H9 (cell line): Measurements from ENCODE around the gene PTGDR2. TPM values are rescaled to one million over a fixed set of nuclear protein-coding genes. Genes with fewer than 3 reads are reported as not detected.

Experiments
- DNase-seq: peaks from one replicate; pipeline ENCODE4 v3.0.0-alpha.2; 2017
- H2AFZ ChIP-seq: one replicate; pipeline ENCODE4 v1.6.1; 2013; ENCODE audit warnings: mild to moderate bottlenecking, low read length, control low read depth, moderate library complexity
- H2AK5ac ChIP-seq: 2 replicates; pipeline ENCODE4 v1.6.1; 2013; ENCODE audit warnings: low read length, control low read depth, mixed read lengths; ENCODE audit not compliant: insufficient read length
- H2BK120ac ChIP-seq: one replicate; pipeline ENCODE4 v1.6.1; 2013; ENCODE audit warnings: low read depth, mild to moderate bottlenecking, low read length, control low read depth, inconsistent platforms; ENCODE audit not compliant: poor library complexity, severe bottlenecking
- H2BK12ac ChIP-seq: 2 replicates; pipeline ENCODE4 v1.6.1; 2013; ENCODE audit warnings: low read length, control low read depth, mixed read lengths, low read depth; ENCODE audit not compliant: insufficient read length
- H2BK15ac ChIP-seq: 2 replicates; pipeline ENCODE4 v1.6.1; 2013; ENCODE audit warnings: low read depth, low read length, control low read depth
- H2BK20ac ChIP-seq: one replicate; pipeline ENCODE4 v1.6.1; 2013; ENCODE audit warnings: low read depth, mild to moderate bottlenecking, low read length, control low read depth, inconsistent platforms; ENCODE audit not compliant: poor library complexity, severe bottlenecking
- H2BK5ac ChIP-seq: 2 replicates; pipeline ENCODE4 v1.6.1; 2013; ENCODE audit warnings: low read length, control low read depth, mixed read lengths; ENCODE audit not compliant: insufficient read length
- H3K14ac ChIP-seq: 2 replicates; pipeline ENCODE4 v1.6.1; 2013; ENCODE audit warnings: low read length, control low read depth; ENCODE audit not compliant: insufficient read depth
- H3K18ac ChIP-seq: 2 replicates; pipeline ENCODE4 v1.6.1; 2013; ENCODE audit warnings: low read depth, mild to moderate bottlenecking, mixed read lengths, low read length, control low read depth; ENCODE audit not compliant: insufficient read length
- H3K23ac ChIP-seq: 2 replicates; pipeline ENCODE4 v1.6.1; 2013; ENCODE audit warnings: low read length, control low read depth, mixed read lengths, low read depth; ENCODE audit not compliant: insufficient read length
- H3K23me2 ChIP-seq: 2 replicates; pipeline ENCODE4 v1.6.1; 2013; ENCODE audit warnings: low read depth, mild to moderate bottlenecking, mixed read lengths, low read length, control low read depth; ENCODE audit not compliant: insufficient read length, poor library complexity, severe bottlenecking
- H3K27ac ChIP-seq: 2 replicates; pipeline ENCODE4 v1.5.1; 2013; ENCODE audit warnings: low read length, control low read depth, mixed read lengths, low read depth; ENCODE audit not compliant: insufficient read length
- H3K27me3 ChIP-seq: 2 replicates; pipeline ENCODE4 v1.6.1; 2013; ENCODE audit warnings: low read length, control low read depth, inconsistent platforms; ENCODE audit not compliant: insufficient read depth
- H3K4ac ChIP-seq: 2 replicates; pipeline ENCODE4 v1.6.1; 2013; ENCODE audit warnings: low read depth, mild to moderate bottlenecking, control low read depth, inconsistent platforms, low read length, moderate library complexity
- H3K4me1 ChIP-seq: 2 replicates; pipeline ENCODE4 v1.6.1; 2013; ENCODE audit warnings: low read length, control low read depth, inconsistent platforms; ENCODE audit not compliant: insufficient read depth
- H3K4me2 ChIP-seq: 2 replicates; pipeline ENCODE4 v1.6.1; 2013; ENCODE audit warnings: low read length, control low read depth, mixed read lengths; ENCODE audit not compliant: insufficient read length, insufficient read depth
- H3K56ac ChIP-seq: 2 replicates; pipeline ENCODE4 v1.6.1; 2013; ENCODE audit warnings: low read depth, mild to moderate bottlenecking, mixed read lengths, low read length, control low read depth; ENCODE audit not compliant: insufficient read length
- H3K79me1 ChIP-seq: 2 replicates; pipeline ENCODE4 v1.6.1; 2013; ENCODE audit warnings: low read depth, mild to moderate bottlenecking, moderate library complexity, low read length, control low read depth, inconsistent platforms; ENCODE audit not compliant: insufficient read depth, poor library complexity, severe bottlenecking
- H3K79me2 ChIP-seq: 2 replicates; pipeline ENCODE4 v1.6.1; 2013; ENCODE audit warnings: low read length, control low read depth, inconsistent platforms; ENCODE audit not compliant: insufficient read depth
- H3K9ac ChIP-seq: 2 replicates; pipeline ENCODE4 v1.6.1; 2013; ENCODE audit warnings: low read length, control low read depth, mixed read lengths; ENCODE audit not compliant: insufficient read length; ENCODE audit errors: extremely low read depth
- H3K9me3 ChIP-seq: one replicate; pipeline ENCODE4 v1.6.1; 2013; ENCODE audit warnings: low read depth, low read length, inconsistent platforms; ENCODE audit not compliant: control insufficient read depth
- H3T11ph ChIP-seq: one replicate; pipeline ENCODE4 v1.6.1; 2013; ENCODE audit warnings: mild to moderate bottlenecking, low read length, control low read depth, inconsistent platforms
- H4K20me1 ChIP-seq: one replicate; pipeline ENCODE4 v1.6.1; 2013; ENCODE audit not compliant: control insufficient read depth, insufficient read length, insufficient read depth
- H4K5ac ChIP-seq: 2 replicates; pipeline ENCODE4 v1.6.1; 2013; ENCODE audit warnings: low read depth, mild to moderate bottlenecking, mixed read lengths, low read length, control low read depth; ENCODE audit not compliant: insufficient read length
- H4K8ac ChIP-seq: replicated peaks from 2 replicates; pipeline ENCODE4 v1.6.1; 2013; ENCODE audit warnings: low read length, control low read depth, mixed read lengths, low read depth; ENCODE audit not compliant: insufficient read length
- H4K91ac ChIP-seq: 2 replicates; pipeline ENCODE4 v1.6.1; 2013; ENCODE audit warnings: low read depth, mild to moderate bottlenecking, moderate library complexity, mixed read lengths, low read length, control low read depth; ENCODE audit not compliant: insufficient read length
- H3K27ac Mint-ChIP-seq, 3 experiments: 2 replicates in 2 of 3; 3 replicates in 1 of 3; pipeline ENCODE4 v1.8.0; 2020 to 2021; ENCODE audit warnings: mixed read lengths in 3 of 3, mild to moderate bottlenecking in 1 of 3, moderate library complexity in 1 of 3
- H3K27me3 Mint-ChIP-seq: 2 replicates; pipeline ENCODE4 v1.8.0; 2021; ENCODE audit warnings: low read depth, mild to moderate bottlenecking, moderate library complexity, mixed read lengths
- H3K36me3 Mint-ChIP-seq, 3 experiments: 2 replicates in 2 of 3; 3 replicates in 1 of 3; pipeline ENCODE4 v1.8.0; 2020 to 2021; ENCODE audit warnings: low read depth in 3 of 3, mixed read lengths in 3 of 3; ENCODE audit not compliant: insufficient read depth in 1 of 3
- H3K4me1 Mint-ChIP-seq, 2 experiments: 2 replicates each; pipeline ENCODE4 v1.8.0; 2020; ENCODE audit warnings: mixed read lengths in 2 of 2
- H3K4me3 Mint-ChIP-seq, 2 experiments: 2 replicates in 1 of 2; 3 replicates in 1 of 2; pipeline ENCODE4 v1.8.0; 2020 to 2021; ENCODE audit warnings: mild to moderate bottlenecking in 2 of 2, mixed read lengths in 2 of 2, moderate library complexity in 1 of 2
- H3K9me3 Mint-ChIP-seq, 2 experiments: 2 replicates in 1 of 2; 3 replicates in 1 of 2; pipeline ENCODE4 v1.8.0; 2020; ENCODE audit warnings: mild to moderate bottlenecking in 2 of 2, mixed read lengths in 2 of 2, moderate library complexity in 1 of 2
- WGBS: extraction: QIAGEN DNeasy Blood & Tissue Kit; methylation state at CpG from one replicate; pipeline ENCODE4 v1.1.7; 2013; ENCODE audit warnings: missing lambda C conversion rate, low lambda C conversion rate, mixed read lengths; ENCODE audit not compliant: insufficient read length; ENCODE audit errors: extremely low coverage; 5-methylcytosine and 5-hydroxymethylcytosine counted together
- total RNA-seq: library from RNA; stranded (reverse); gene quantifications from 2 replicates; pipeline ENCODE4 v1.2.1, GENCODE V29; 2021
- TF ChIP-seq, protein P1 (sequence below): fragments of 200-600 bp; sonication (generic); conservative IDR thresholded peaks from 3 replicates; pipeline ENCODE4 v1.8.0; 2021; ENCODE audit warnings: antibody characterized with exemption, mild to moderate bottlenecking

Gene PTGDR2
- total RNA-seq, 1 experiment from 2014 or later: not detected

DNA sequence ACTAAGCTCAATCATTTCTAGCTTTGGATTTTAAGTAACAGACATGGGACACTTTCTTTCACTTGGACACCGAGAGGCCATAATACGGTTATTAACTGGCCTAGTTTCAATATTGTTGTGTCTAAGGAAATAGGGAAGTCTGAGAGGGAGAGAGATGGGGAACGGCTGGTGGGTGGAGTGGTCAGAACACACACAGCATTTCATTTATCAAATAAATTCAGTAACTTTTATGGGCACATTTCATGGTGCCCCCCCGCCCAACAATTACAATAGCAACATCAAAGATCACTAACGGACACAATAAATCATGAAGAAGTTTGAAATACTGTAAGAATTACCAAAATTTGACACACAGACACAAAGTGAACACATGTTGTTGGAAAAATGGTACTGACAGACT lies 39.9 kb upstream of the PTGDR2 start:
- no peaks in the 10 kb centered on the region for H3K23me2 ChIP-seq
- no peak overlapping the region for H2BK15ac ChIP-seq
- no peak overlapping the region for H2BK120ac ChIP-seq
- H3K18ac ChIP-seq: no peak overlapping the region
- H3T11ph ChIP-seq: no peak overlapping the region
- no peak overlapping the region for H3K23ac ChIP-seq
- H3K27ac Mint-ChIP-seq: no peak overlapping the region
- H3K14ac ChIP-seq: no peak overlapping the region
- no peaks in the 10 kb centered on the region for H3K9me3 Mint-ChIP-seq
- no CpG with 5 or more reads among the region's 5 CpGs for whole genome bisulfite sequencing
- no peak overlapping the region for H3K4me2 ChIP-seq
- no peak overlapping the region for H4K91ac ChIP-seq
- no peak overlapping the region for H2BK12ac ChIP-seq
- H3K79me1 ChIP-seq: no peaks in the 10 kb centered on the region
- H3K4ac ChIP-seq: no peak overlapping the region
- H3K36me3 Mint-ChIP-seq: peaks cover 37 to 94% (median 54%) of the 10 kb centered on the region in 3 experiments; a peak in 6 of 7 replicates
- no peaks in the 10 kb centered on the region for H3K4me1 ChIP-seq
- DNase-seq: no peak
- H2BK5ac ChIP-seq: no peak overlapping the region
- H4K20me1 ChIP-seq: peaks cover 2% of the 10 kb centered on the region
- H3K27me3 ChIP-seq: no peaks in the 10 kb centered on the region
- H3K4me3 Mint-ChIP-seq: no peak overlapping the region
- no peaks in the 10 kb centered on the region for H3K27me3 Mint-ChIP-seq
- no peak overlapping the region for H3K9ac ChIP-seq
- H3K27ac ChIP-seq: no peak overlapping the region
- TF ChIP-seq, protein P1, sequence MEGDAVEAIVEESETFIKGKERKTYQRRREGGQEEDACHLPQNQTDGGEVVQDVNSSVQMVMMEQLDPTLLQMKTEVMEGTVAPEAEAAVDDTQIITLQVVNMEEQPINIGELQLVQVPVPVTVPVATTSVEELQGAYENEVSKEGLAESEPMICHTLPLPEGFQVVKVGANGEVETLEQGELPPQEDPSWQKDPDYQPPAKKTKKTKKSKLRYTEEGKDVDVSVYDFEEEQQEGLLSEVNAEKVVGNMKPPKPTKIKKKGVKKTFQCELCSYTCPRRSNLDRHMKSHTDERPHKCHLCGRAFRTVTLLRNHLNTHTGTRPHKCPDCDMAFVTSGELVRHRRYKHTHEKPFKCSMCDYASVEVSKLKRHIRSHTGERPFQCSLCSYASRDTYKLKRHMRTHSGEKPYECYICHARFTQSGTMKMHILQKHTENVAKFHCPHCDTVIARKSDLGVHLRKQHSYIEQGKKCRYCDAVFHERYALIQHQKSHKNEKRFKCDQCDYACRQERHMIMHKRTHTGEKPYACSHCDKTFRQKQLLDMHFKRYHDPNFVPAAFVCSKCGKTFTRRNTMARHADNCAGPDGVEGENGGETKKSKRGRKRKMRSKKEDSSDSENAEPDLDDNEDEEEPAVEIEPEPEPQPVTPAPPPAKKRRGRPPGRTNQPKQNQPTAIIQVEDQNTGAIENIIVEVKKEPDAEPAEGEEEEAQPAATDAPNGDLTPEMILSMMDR: no peak
- H3K79me2 ChIP-seq: no peaks in the 10 kb centered on the region
- no peak overlapping the region for H4K8ac ChIP-seq
- H2AK5ac ChIP-seq: no peak overlapping the region
- H4K5ac ChIP-seq: no peak overlapping the region
- no peak overlapping the region for H3K56ac ChIP-seq
- H3K9me3 ChIP-seq: no peaks in the 10 kb centered on the region
- no peak overlapping the region for H2AFZ ChIP-seq
- H2BK20ac ChIP-seq: no peak overlapping the region
- no peaks in the 10 kb centered on the region for H3K4me1 Mint-ChIP-seq
